ENCODE data around the gene DAPP1. TPM values are rescaled to one million over a fixed set of nuclear protein-coding genes. Genes with fewer than 3 reads are reported as not detected.

Gene DAPP1
- total RNA-seq, 1 experiment from 2014 or later, result 7.9 TPM

DNA sequence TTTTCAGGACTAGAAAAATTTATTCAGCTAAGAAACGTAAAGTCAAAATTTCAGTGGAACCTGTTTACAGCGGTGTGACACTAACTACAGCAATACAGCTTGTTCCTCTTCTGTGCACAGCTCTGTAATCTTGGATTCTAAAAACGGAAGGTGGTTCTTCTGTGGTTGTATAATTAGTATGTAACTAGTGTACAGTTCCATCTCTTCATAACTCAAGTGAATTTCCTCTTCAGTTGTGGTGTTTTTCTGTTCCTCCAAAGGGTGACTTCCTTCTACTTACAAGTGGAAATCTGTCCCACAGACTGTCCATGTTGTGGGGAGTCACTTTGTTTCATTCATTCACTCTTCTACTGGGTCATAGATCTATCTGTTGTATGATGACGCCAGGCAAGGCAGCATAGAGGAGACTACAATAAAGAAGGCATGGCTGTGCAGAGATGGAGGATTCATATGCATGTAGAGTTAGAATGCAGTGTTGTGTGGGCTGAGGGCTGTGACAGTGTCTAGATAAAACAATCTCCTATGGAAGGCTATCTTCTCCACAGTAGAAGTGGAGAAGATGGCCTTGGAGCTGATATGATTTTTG lies 5.4 kb downstream of the DAPP1 start:
- intact Hi-C loops (cut with micrococcal nuclease; ENCODE audit: unreplicated experiment), result no loop called here
- Histone ChIP-seq H3K4me1 (replicated peaks; ENCODE audit: insufficient read depth) (peaks cover 32% of the 10 kb centered on the region), H3K9me2 (ENCODE audit: insufficient read depth) (no peaks in the 10 kb centered on the region), H2AFZ (no peak overlapping the region), H3K36me3 (ENCODE audit: low read depth) (no peaks in the 10 kb centered on the region), H3K27me3 (ENCODE audit: insufficient read depth, low read depth) (no peaks in the 10 kb centered on the region), H3K9me3 (ENCODE audit: insufficient read depth, low read depth) (no peaks in the 10 kb centered on the region), H4K20me1 (ENCODE audit: insufficient read depth) (no peaks in the 10 kb centered on the region), H3K79me2 (ENCODE audit: low read depth) (peaks cover 34% of the 10 kb centered on the region), H3K4me3 (no peak overlapping the region), H3K27ac (no peak overlapping the region), H3K4me2 (no peak overlapping the region), H3F3A (ENCODE audit: insufficient read depth, low read depth) (peaks cover 14% of the 10 kb centered on the region; the same call in 1 of the 2 replicates)
- ChIA-PET POLR2A (ENCODE audit: unreplicated experiment) (no interaction called here), CTCF (no interaction called here)
- no peak for TF ChIP-seq EZH2 (IDR thresholded peaks at IDR 0.05; ENCODE audit: low read depth)
- TF ChIP-seq, protein P1, sequence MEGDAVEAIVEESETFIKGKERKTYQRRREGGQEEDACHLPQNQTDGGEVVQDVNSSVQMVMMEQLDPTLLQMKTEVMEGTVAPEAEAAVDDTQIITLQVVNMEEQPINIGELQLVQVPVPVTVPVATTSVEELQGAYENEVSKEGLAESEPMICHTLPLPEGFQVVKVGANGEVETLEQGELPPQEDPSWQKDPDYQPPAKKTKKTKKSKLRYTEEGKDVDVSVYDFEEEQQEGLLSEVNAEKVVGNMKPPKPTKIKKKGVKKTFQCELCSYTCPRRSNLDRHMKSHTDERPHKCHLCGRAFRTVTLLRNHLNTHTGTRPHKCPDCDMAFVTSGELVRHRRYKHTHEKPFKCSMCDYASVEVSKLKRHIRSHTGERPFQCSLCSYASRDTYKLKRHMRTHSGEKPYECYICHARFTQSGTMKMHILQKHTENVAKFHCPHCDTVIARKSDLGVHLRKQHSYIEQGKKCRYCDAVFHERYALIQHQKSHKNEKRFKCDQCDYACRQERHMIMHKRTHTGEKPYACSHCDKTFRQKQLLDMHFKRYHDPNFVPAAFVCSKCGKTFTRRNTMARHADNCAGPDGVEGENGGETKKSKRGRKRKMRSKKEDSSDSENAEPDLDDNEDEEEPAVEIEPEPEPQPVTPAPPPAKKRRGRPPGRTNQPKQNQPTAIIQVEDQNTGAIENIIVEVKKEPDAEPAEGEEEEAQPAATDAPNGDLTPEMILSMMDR (conservative IDR thresholded peaks at IDR 0.05), result no peak
- no peak for DNase-seq
- no TSS peak for BruUV-seq (replicated peaks)

GRCh38 chr4:99822734-99823133 lies 6.1 kb downstream of the DAPP1 start:
- H3K79me2 ChIP-seq (ENCODE audit: low read depth), result peaks cover 35% of the 10 kb centered on the region
- no peak overlapping the region for H3K4me2 ChIP-seq
- intact Hi-C loops (cut with micrococcal nuclease; ENCODE audit: unreplicated experiment), result no loop called here
- ChIA-PET POLR2A (ENCODE audit: unreplicated experiment) (no interaction called here), CTCF (no interaction called here)
- no peak overlapping the region for H3K4me3 ChIP-seq
- no peaks in the 10 kb centered on the region for H3K9me2 ChIP-seq (ENCODE audit: insufficient read depth)
- peaks cover 36% of the 10 kb centered on the region for H3K4me1 ChIP-seq (replicated peaks; ENCODE audit: insufficient read depth)
- H3K9me3 ChIP-seq (ENCODE audit: insufficient read depth, low read depth), result no peaks in the 10 kb centered on the region
- H2AFZ ChIP-seq, result no peak overlapping the region
- TF ChIP-seq EZH2 (IDR thresholded peaks at IDR 0.05; ENCODE audit: low read depth), result no peak
- TF ChIP-seq, protein P1 (conservative IDR thresholded peaks at IDR 0.05), result no peak
- no peak overlapping the region for H3K27ac ChIP-seq
- H3K27me3 ChIP-seq (ENCODE audit: insufficient read depth, low read depth), result no peaks in the 10 kb centered on the region
- H3K36me3 ChIP-seq (ENCODE audit: low read depth), result no peaks in the 10 kb centered on the region
- H4K20me1 ChIP-seq (ENCODE audit: insufficient read depth), result no peaks in the 10 kb centered on the region
- DNase-seq, result no peak
- peaks cover 8% of the 10 kb centered on the region; the same call in 1 of the 2 replicates for H3F3A ChIP-seq (ENCODE audit: insufficient read depth, low read depth)
- no TSS peak for BruUV-seq (replicated peaks)

GRCh38 chr4:99824070-99824599 lies 7.5 kb downstream of the DAPP1 start:
- TF ChIP-seq, protein P1 (conservative IDR thresholded peaks at IDR 0.05), result no peak
- TF ChIP-seq EZH2 (IDR thresholded peaks at IDR 0.05; ENCODE audit: low read depth), result no peak
- peaks cover 24% of the 10 kb centered on the region for H3K4me1 ChIP-seq (replicated peaks; ENCODE audit: insufficient read depth)
- H3K9me3 ChIP-seq (ENCODE audit: insufficient read depth, low read depth), result no peaks in the 10 kb centered on the region
- H3K36me3 ChIP-seq (ENCODE audit: low read depth), result no peaks in the 10 kb centered on the region
- H2AFZ ChIP-seq, result no peak overlapping the region
- no peak overlapping the region for H3K4me2 ChIP-seq
- ChIA-PET POLR2A (ENCODE audit: unreplicated experiment) (no interaction called here), CTCF (interaction anchor here (0.5 kb wide), 1 partner anchor 70 kb away, joined by 4 read pairs; no protein-coding TSS in a partner anchor)
- H4K20me1 ChIP-seq (ENCODE audit: insufficient read depth), result no peaks in the 10 kb centered on the region
- DNase-seq, result no peak
- H3K79me2 ChIP-seq (ENCODE audit: low read depth), result peaks cover 21% of the 10 kb centered on the region
- intact Hi-C loops (cut with micrococcal nuclease; ENCODE audit: unreplicated experiment), result no loop called here
- no peak overlapping the region for H3K4me3 ChIP-seq
- no peak overlapping the region for H3K27ac ChIP-seq
- no TSS peak for BruUV-seq (replicated peaks)
- H3F3A ChIP-seq (ENCODE audit: insufficient read depth, low read depth), result no peaks in the 10 kb centered on the region
- no peaks in the 10 kb centered on the region for H3K9me2 ChIP-seq (ENCODE audit: insufficient read depth)
- H3K27me3 ChIP-seq (ENCODE audit: insufficient read depth, low read depth), result no peaks in the 10 kb centered on the region

Data from PC-9 (cell line).